Erythroblast (primary cell): ENCODE measurements around the gene TRAF3IP1.

Experiments used
- GATA1 ChIP-seq: IDR thresholded peaks from 2 replicates; pipeline ENCODE4 v1.6.1; 2011; ENCODE audit warnings: low read depth, mild to moderate bottlenecking, control low read depth, low read length, moderate library complexity
- POLR2A ChIP-seq: IDR thresholded peaks from 2 replicates; pipeline ENCODE4 v1.6.1; 2011; ENCODE audit warnings: mild to moderate bottlenecking, low read length

DNA sequence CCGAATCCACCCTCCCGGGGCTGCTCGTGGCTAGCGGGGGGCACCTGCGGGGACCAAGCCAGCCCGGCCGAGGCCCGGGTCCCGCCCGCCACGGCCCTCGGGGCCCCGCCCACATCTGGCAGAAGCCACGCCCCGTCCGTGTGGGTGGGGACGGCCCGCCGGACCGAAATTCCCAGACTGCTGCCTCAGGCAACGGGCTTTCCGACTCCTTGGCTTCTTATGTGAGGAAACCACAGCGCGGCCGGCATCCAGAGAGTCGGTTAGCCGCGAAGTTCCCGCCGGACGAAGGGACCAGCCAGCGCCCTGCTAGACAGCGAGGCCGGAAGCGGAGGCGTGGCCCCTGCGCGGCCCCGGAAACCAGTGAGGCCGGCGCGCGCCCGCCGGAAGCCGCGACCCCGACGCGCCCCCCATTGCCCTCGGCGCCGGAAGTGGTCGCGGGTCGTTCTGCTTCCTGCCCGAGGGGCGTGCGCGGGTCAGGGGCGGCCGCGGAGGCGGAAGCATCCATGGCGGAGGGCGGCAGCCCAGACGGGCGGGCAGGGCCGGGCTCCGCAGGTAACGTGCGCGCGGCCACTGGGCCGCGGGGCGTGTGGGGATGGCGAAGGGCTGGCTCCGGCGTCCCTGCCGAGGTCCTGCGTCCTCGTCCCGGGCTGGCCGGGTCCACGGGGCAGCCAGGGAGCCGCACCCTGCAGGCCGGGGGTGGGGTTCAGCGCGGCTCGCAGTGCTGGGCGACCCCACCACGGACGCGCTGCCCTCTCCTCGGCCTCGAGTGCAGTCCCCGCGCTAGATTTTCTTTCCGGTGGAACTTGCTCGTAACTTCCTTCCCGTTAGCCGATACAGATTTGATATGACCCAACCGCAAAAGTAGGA is 106.5 kb downstream of the TRAF3IP1 start, which contains the start of gene ASB1:
- TF ChIP-seq POLR2A (peak; percentile 58), GATA1 (no peak)
